Right atrium auricular region (tissue), 2 donors: ENCODE data around the gene PNMA6E. TPM values are rescaled to one million over a fixed set of nuclear protein-coding genes. Genes with fewer than 3 reads are reported as not detected.

ENCODE experiments used
- DNase-seq: peaks from one replicate; pipeline ENCODE4 v3.0.0-alpha.2; 2019; ENCODE audit warnings: low spot score
- H3K27ac ChIP-seq, 2 donors: fragments of 200-600 bp; sonication (generic); 1 replicate in 1 of 2; 2 replicates in 1 of 2; pipeline ENCODE4 v1.5.1; 2016 to 2019
- H3K27me3 ChIP-seq, 2 donors: fragments of 200-600 bp; sonication (generic); one replicate each; pipeline versions ENCODE4 v1.5.1 to v1.6.0; 2017 to 2019
- H3K36me3 ChIP-seq: fragments of 200-600 bp; sonication (generic); one replicate; pipeline ENCODE4 v1.5.1; 2016
- H3K4me1 ChIP-seq, 2 donors: fragments of 200-600 bp; sonication (generic); one replicate each; pipeline versions ENCODE4 v1.5.1 to v1.6.0; 2017 to 2019
- H3K4me3 ChIP-seq, 2 donors: fragments of 200-600 bp; sonication (generic); 1 replicate in 1 of 2; 2 replicates in 1 of 2; pipeline ENCODE4 v1.5.1; 2017 to 2019; ENCODE audit warnings: mild to moderate bottlenecking in 1 of 2, moderate library complexity in 1 of 2
- H3K9me3 ChIP-seq, 2 donors: fragments of 200-600 bp; sonication (generic); one replicate each; pipeline ENCODE4 v1.5.1; 2019
- CTCF ChIP-seq, 2 donors: fragments of 200-600 bp; sonication (generic); IDR thresholded peaks; one replicate each; pipeline ENCODE4 v1.5.1; 2019; ENCODE audit warnings: antibody characterized with exemption in 2 of 2
- total RNA-seq, 2 donors: library from RNA; depleted of rRNA; stranded (reverse); fragments of >200 nt; gene quantifications; one replicate each; pipeline ENCODE4 v1.1.0, GENCODE V29; 2016

The PNMA6E gene
- total RNA-seq, 2 donors from 2014 or later, result not detected

GRCh38 chrX:153433161-153433680 lies 32.1 kb upstream of the PNMA6E start:
- Histone ChIP-seq H3K27ac (no peak overlapping the region), H3K4me1 (no peaks in the 10 kb centered on the region), H3K9me3 (peaks cover 0 to 11% of the 10 kb centered on the region in 2 donors), H3K36me3 (no peaks in the 10 kb centered on the region), H3K27me3 (no peaks in the 10 kb centered on the region), H3K4me3 (no peak overlapping the region)
- DNase-seq, result no peak
- no peak for TF ChIP-seq CTCF (IDR thresholded peaks at IDR 0.05)

- TF ChIP-seq CTCF (IDR thresholded peaks at IDR 0.05), result no peak
- peaks cover 0 to 11% of the 10 kb centered on the region in 2 donors for H3K9me3 ChIP-seq
- H3K4me3 ChIP-seq, result no peak overlapping the region
- no peaks in the 10 kb centered on the region for H3K36me3 ChIP-seq
- no peaks in the 10 kb centered on the region for H3K27me3 ChIP-seq
- DNase-seq, result no peak
- H3K27ac ChIP-seq, result no peak overlapping the region
- no peaks in the 10 kb centered on the region for H3K4me1 ChIP-seq
Measured at GRCh38 chrX:153430796-153431195, 29.6 kb upstream of the PNMA6E start.

GRCh38 chrX:153426204-153426603 lies 25.1 kb upstream of the PNMA6E start:
- H3K4me1 ChIP-seq, result no peaks in the 10 kb centered on the region
- H3K27ac ChIP-seq, result no peak overlapping the region
- no peak for TF ChIP-seq CTCF (IDR thresholded peaks at IDR 0.05)
- peaks cover 0 to 7% of the 10 kb centered on the region in 2 donors for H3K9me3 ChIP-seq
- H3K36me3 ChIP-seq, result no peaks in the 10 kb centered on the region
- DNase-seq, result no peak
- H3K27me3 ChIP-seq, result no peaks in the 10 kb centered on the region
- no peak overlapping the region for H3K4me3 ChIP-seq

GRCh38 chrX:153423652-153424051 lies 22.5 kb upstream of the PNMA6E start:
- DNase-seq, result no peak
- TF ChIP-seq CTCF (IDR thresholded peaks at IDR 0.05), result no peak
- Histone ChIP-seq H3K4me1 (no peaks in the 10 kb centered on the region), H3K27me3 (no peaks in the 10 kb centered on the region), H3K27ac (no peak overlapping the region), H3K4me3 (no peak overlapping the region), H3K9me3 (no peaks in the 10 kb centered on the region), H3K36me3 (no peaks in the 10 kb centered on the region)

GRCh38 chrX:153421856-153422255 lies 20.7 kb upstream of the PNMA6E start:
- Histone ChIP-seq H3K4me3 (no peak overlapping the region), H3K9me3 (no peaks in the 10 kb centered on the region), H3K36me3 (no peaks in the 10 kb centered on the region), H3K27ac (no peak overlapping the region), H3K4me1 (no peaks in the 10 kb centered on the region), H3K27me3 (no peaks in the 10 kb centered on the region)
- no peak for TF ChIP-seq CTCF (IDR thresholded peaks at IDR 0.05)
- DNase-seq, result no peak
